SK-N-SH (cell line): ENCODE results near the gene PLOD2. TPM values are rescaled to one million over a fixed set of nuclear protein-coding genes. Genes with fewer than 3 reads are reported as not detected.

Source experiments
- CTCF ChIA-PET: fragments of 300-600, 350-600 bp; formaldehyde crosslinking; extraction: SDS; loops from one replicate; lab custom pipeline; 2021; lab: Yijun Ruan, JAX
- POLR2A ChIA-PET: fragments of 350-600 bp; sonication (Branson Sonifier 250); formaldehyde crosslinking; extraction: SDS; loops from one replicate; lab custom pipeline; 2020; ENCODE audit warnings: antibody characterized with exemption, inconsistent platforms; lab: Yijun Ruan, JAX
- DNase-seq: peaks from one replicate; pipeline ENCODE4 v3.0.0; 2012
- H2AFZ ChIP-seq: fragments of 200-600 bp; sonication (generic); 2 replicates; pipeline ENCODE4 v1.8.1; 2016; ENCODE audit warnings: antibody characterized with exemption, mild to moderate bottlenecking, low read depth
- H3F3A ChIP-seq: fragments of 200-600 bp; sonication (generic); replicated peaks from 2 replicates; pipeline ENCODE3; 2016; ENCODE audit warnings: antibody characterized with exemption, mild to moderate bottlenecking; ENCODE audit not compliant: insufficient read depth
- H3K27ac ChIP-seq, 2 experiments: fragments of 200-500 bp in 1 of 2; fragments of 200-600 bp in 1 of 2; sonication (Bioruptor generic) in 1 of 2; sonication (generic), shearing (Covaris generic) in 1 of 2; 2 replicates each; pipeline versions ENCODE4 v1.5.1 to v1.6.1; 2014 to 2016; ENCODE audit warnings: low read depth in 2 of 2, inconsistent platforms in 1 of 2, low read length in 1 of 2, mild to moderate bottlenecking in 1 of 2, mixed read lengths in 1 of 2
- H3K27me3 ChIP-seq: fragments of 200-600 bp; sonication (generic), shearing (Covaris generic); 2 replicates; pipeline ENCODE4 v1.6.1; 2016; ENCODE audit warnings: mixed run types; ENCODE audit not compliant: insufficient read depth
- H3K36me3 ChIP-seq, 2 experiments: fragments of 200-500 bp in 1 of 2; fragments of 200-600 bp in 1 of 2; sonication (Bioruptor generic) in 1 of 2; sonication (generic) in 1 of 2; replicated peaks in 1 of 2; 2 replicates each; pipeline versions ENCODE3 to v1.5.1; 2014 to 2016; ENCODE audit warnings: low read length in 1 of 2, mild to moderate bottlenecking in 1 of 2; ENCODE audit not compliant: insufficient read depth in 2 of 2, control insufficient read depth in 1 of 2
- H3K4me1 ChIP-seq, 2 experiments: fragments of 200-500 bp in 1 of 2; fragments of 200-600 bp in 1 of 2; sonication (Bioruptor generic) in 1 of 2; sonication (generic), shearing (Covaris generic) in 1 of 2; 2 replicates each; pipeline versions ENCODE4 v1.5.1 to v1.6.1; 2014 to 2016; ENCODE audit warnings: low read depth in 1 of 2, low read length in 1 of 2, mixed run types in 1 of 2; ENCODE audit not compliant: insufficient read depth in 2 of 2, control insufficient read depth in 1 of 2
- H3K4me2 ChIP-seq: fragments of 200-600 bp; sonication (generic), shearing (Covaris generic); 2 replicates; pipeline ENCODE4 v1.6.1; 2017; ENCODE audit warnings: mixed run types
- H3K4me3 ChIP-seq, 2 experiments: fragments of 200-500 bp in 1 of 2; fragments of 200-600 bp in 1 of 2; sonication (Bioruptor generic) in 1 of 2; sonication (generic), shearing (Covaris generic) in 1 of 2; 2 replicates each; pipeline versions ENCODE4 v1.5.1 to v1.8.1; 2014 to 2016; ENCODE audit warnings: low read depth in 2 of 2, inconsistent platforms in 1 of 2, low read length in 1 of 2, mild to moderate bottlenecking in 1 of 2, mixed read lengths in 1 of 2, moderate library complexity in 1 of 2
- H3K79me2 ChIP-seq: fragments of 200-600 bp; sonication (generic); 2 replicates; pipeline ENCODE4 v1.8.1; 2017; ENCODE audit warnings: mild to moderate bottlenecking; ENCODE audit not compliant: insufficient read depth
- H3K9ac ChIP-seq: fragments of 200-600 bp; sonication (generic); 2 replicates; pipeline ENCODE4 v1.6.1; 2017; ENCODE audit warnings: mixed run types
- H3K9me2 ChIP-seq: fragments of 200-600 bp; sonication (generic); 2 replicates; pipeline ENCODE4 v1.6.1; 2017; ENCODE audit warnings: mixed run types
- H3K9me3 ChIP-seq: fragments of 200-600 bp; sonication (generic); 2 replicates; pipeline ENCODE4 v1.6.1; 2017; ENCODE audit warnings: mixed run types, mild to moderate bottlenecking, moderate library complexity
- H4K20me1 ChIP-seq: fragments of 200-600 bp; sonication (generic); 2 replicates; pipeline ENCODE4 v1.6.1; 2017; ENCODE audit warnings: mild to moderate bottlenecking, mixed run types; ENCODE audit not compliant: insufficient read depth
- EZH2phosphoT487 ChIP-seq: fragments of 200-600 bp; sonication (generic); IDR thresholded peaks from 2 replicates; pipeline ENCODE4 v1.6.1; 2017; ENCODE audit warnings: low read depth, mixed run types, mild to moderate bottlenecking, antibody characterized with exemption, moderate library complexity, borderline replicate concordance
- FOXM1 ChIP-seq: IDR thresholded peaks from 2 replicates; pipeline ENCODE4 v1.4.0; 2012; ENCODE audit warnings: low read depth, mild to moderate bottlenecking
- GABPA ChIP-seq: IDR thresholded peaks from 2 replicates; pipeline ENCODE4 v1.4.0; 2012; ENCODE audit warnings: low read depth, mild to moderate bottlenecking
- IRF3 ChIP-seq: fragments of 150-350 bp; IDR thresholded peaks from 2 replicates; pipeline ENCODE4 v1.6.1; 2016; ENCODE audit warnings: mild to moderate bottlenecking, low read depth, low read length
- JUND ChIP-seq: IDR thresholded peaks from 2 replicates; pipeline ENCODE4 v1.4.0; 2012
- NFIC ChIP-seq: IDR thresholded peaks from 2 replicates; pipeline ENCODE4 v1.4.0; 2012; ENCODE audit warnings: borderline replicate concordance
- REST ChIP-seq: IDR thresholded peaks from 2 replicates; pipeline ENCODE4 v1.6.1; 2012; ENCODE audit warnings: mild to moderate bottlenecking, low read depth, low read length, moderate library complexity
- RXRA ChIP-seq: IDR thresholded peaks from 2 replicates; pipeline ENCODE4 v1.4.0; 2012; ENCODE audit warnings: low read depth, mild to moderate bottlenecking, borderline replicate concordance
- SIN3A ChIP-seq: IDR thresholded peaks from 2 replicates; pipeline ENCODE4 v1.6.1; 2012; ENCODE audit warnings: low read depth, mild to moderate bottlenecking, low read length, moderate library complexity, borderline replicate concordance
- TCF12 ChIP-seq: IDR thresholded peaks from 2 replicates; pipeline ENCODE4 v1.4.0; 2012
- USF1 ChIP-seq: IDR thresholded peaks from 2 replicates; pipeline ENCODE4 v1.4.0; 2012; ENCODE audit warnings: low read depth, borderline replicate concordance
- USF2 ChIP-seq: fragments of 150-350 bp; IDR thresholded peaks from 2 replicates; pipeline ENCODE4 v1.6.1; 2017; ENCODE audit warnings: antibody characterized with exemption, low read length, low read depth, borderline replicate concordance
- WGBS: methylation state at CpG from one replicate; pipeline ENCODE4 v1.1.6; 2017; ENCODE audit warnings: low lambda C conversion rate; 5-methylcytosine and 5-hydroxymethylcytosine counted together
- polyA plus RNA-seq, 3 experiments: library from polyadenylated mRNA; depleted of rRNA; stranded (reverse); fragments of >200 nt; gene quantifications; 2 replicates each; pipeline ENCODE4 v1.2.3, GENCODE V29; 2012

PLOD2 gene
- polyA plus RNA-seq, 1 of the 3 experiments (the other 2 are of a cell fraction) = 0.58 TPM

GRCh38 chr3:146125951-146126350 is 35.0 kb downstream of the PLOD2 start:
- DNase-seq = no peak
- Histone ChIP-seq H3F3A (no peaks in the 10 kb centered on the region), H3K9me2 (no peaks in the 10 kb centered on the region), H3K4me2 (no peak overlapping the region), H3K4me3 (no peak overlapping the region), H3K27ac (no peak overlapping the region), H3K4me1 (no peaks in the 10 kb centered on the region), H3K36me3 (no peaks in the 10 kb centered on the region), H2AFZ (no peak overlapping the region), H4K20me1 (no peaks in the 10 kb centered on the region), H3K27me3 (no peaks in the 10 kb centered on the region), H3K9me3 (no peaks in the 10 kb centered on the region), H3K9ac (no peak overlapping the region), H3K79me2 (no peaks in the 10 kb centered on the region)
- ChIA-PET POLR2A (no interaction called here), CTCF (no interaction called here)
- no peak for TF ChIP-seq EZH2phosphoT487

GRCh38 chr3:146124126-146124801 is 36.7 kb downstream of the PLOD2 start:
- TF ChIP-seq GABPA = no peak
- TF ChIP-seq USF1 = no peak
- no peak for TF ChIP-seq FOXM1
- no peak for TF ChIP-seq NFIC
- TF ChIP-seq TCF12 = no peak
- no peak for TF ChIP-seq SIN3A
- Histone ChIP-seq H3K27ac (no peak overlapping the region), H3K4me1 (no peaks in the 10 kb centered on the region), H3F3A (no peaks in the 10 kb centered on the region), H3K9me3 (no peaks in the 10 kb centered on the region), H3K27me3 (no peaks in the 10 kb centered on the region), H3K79me2 (no peaks in the 10 kb centered on the region), H4K20me1 (no peaks in the 10 kb centered on the region), H2AFZ (no peak overlapping the region), H3K4me3 (no peak overlapping the region), H3K4me2 (no peak overlapping the region), H3K36me3 (no peaks in the 10 kb centered on the region), H3K9ac (no peak overlapping the region), H3K9me2 (no peaks in the 10 kb centered on the region)
- ChIA-PET CTCF (no interaction called here), POLR2A (no interaction called here)
- WGBS = 12% methylated on average over 6 of the region's 6 CpGs
- no peak for DNase-seq

- H3K27ac ChIP-seq = no peak overlapping the region
- H3K27me3 ChIP-seq = no peaks in the 10 kb centered on the region
- ChIA-PET POLR2A (no interaction called here), CTCF (interaction anchor here (0.5 kb wide), 1 partner anchor 458 kb away, joined by 3 read pairs; no protein-coding TSS in a partner anchor)
- 13% methylated on average over 2 of the region's 2 CpGs for WGBS
- DNase-seq = no peak
- H3K9me3 ChIP-seq = no peaks in the 10 kb centered on the region
- H3F3A ChIP-seq = no peaks in the 10 kb centered on the region
- no peaks in the 10 kb centered on the region for H3K9me2 ChIP-seq
- no peak overlapping the region for H3K4me2 ChIP-seq
- H3K36me3 ChIP-seq = no peaks in the 10 kb centered on the region
- no peaks in the 10 kb centered on the region for H4K20me1 ChIP-seq
- no peak overlapping the region for H3K9ac ChIP-seq
- H3K4me1 ChIP-seq = no peaks in the 10 kb centered on the region
- no peak overlapping the region for H2AFZ ChIP-seq
- no peak overlapping the region for H3K4me3 ChIP-seq
- no peaks in the 10 kb centered on the region for H3K79me2 ChIP-seq
- TF ChIP-seq RXRA (no peak), IRF3 (no peak), USF2 (no peak), JUND (no peak), REST (no peak)
Observed at GRCh38 chr3:146117406-146118285, 43.3 kb downstream of the PLOD2 start.
